Endothelial cell of umbilical vein (primary cell): ENCODE measurements around the gene DSPP. TPM values are rescaled to one million over a fixed set of nuclear protein-coding genes. Genes with fewer than 3 reads are reported as not detected.

Experiments used
- BruUV-seq: library from RNA; stranded (reverse); fragments of 400-500 nt; replicated peaks from 2 replicates; lab custom pipeline; 2021; lab: Mats Ljungman, UMichigan
- CTCF ChIA-PET: fragments of 300-600, 350-600 bp; sonication (Branson Sonifier 250); formaldehyde crosslinking; loops from one replicate; lab custom pipeline; 2021; ENCODE audit warnings: antibody characterized with exemption, inconsistent platforms; lab: Charles Lee
- POLR2A ChIA-PET: fragments of 300-600, 350-600 bp; sonication (Branson Sonifier 250); formaldehyde crosslinking; loops from one replicate; lab custom pipeline; 2021; ENCODE audit warnings: antibody characterized with exemption, inconsistent platforms; lab: Charles Lee
- DNase-seq: peaks from one replicate; pipeline ENCODE4 v3.0.0-alpha.2; 2011; ENCODE audit warnings: low read depth, low spot score
- FAIRE-seq: peaks from 2 replicates; lab custom pipeline; 2011; peaks lifted over from hg19 to GRCh38; lab: Jason Lieb, UNC
- H2AFZ ChIP-seq: 2 replicates; pipeline ENCODE4 v1.6.0; 2012; ENCODE audit warnings: low read depth, low read length, control low read depth, inconsistent platforms
- H3K27ac ChIP-seq: 2 replicates; pipeline ENCODE4 v1.5.1; 2011; ENCODE audit warnings: low read depth, mild to moderate bottlenecking, control low read depth, low read length, moderate library complexity; ENCODE audit not compliant: insufficient read depth
- H3K27me3 ChIP-seq, 2 experiments: 2 replicates each; pipeline versions ENCODE4 v1.6.0 to v1.6.1; 2011; ENCODE audit warnings: low read length in 2 of 2, mixed read lengths in 1 of 2; ENCODE audit not compliant: control insufficient read depth in 2 of 2, insufficient read depth in 2 of 2
- H3K36me3 ChIP-seq, 2 experiments: 2 replicates in 1 of 2; 3 replicates in 1 of 2; pipeline ENCODE4 v1.5.1; 2011; ENCODE audit warnings: low read length in 2 of 2, mild to moderate bottlenecking in 1 of 2, moderate library complexity in 1 of 2; ENCODE audit not compliant: control insufficient read depth in 2 of 2, insufficient read depth in 2 of 2; ENCODE audit errors: extremely low read depth in 1 of 2
- H3K4me1 ChIP-seq: 3 replicates; pipeline ENCODE4 v1.5.1; 2011; ENCODE audit warnings: mild to moderate bottlenecking, low read length; ENCODE audit not compliant: control insufficient read depth, insufficient read depth; ENCODE audit errors: extremely low read depth
- H3K4me2 ChIP-seq: 2 replicates; pipeline ENCODE4 v1.6.1; 2011; ENCODE audit warnings: low read length, control low read depth, mixed read lengths; ENCODE audit not compliant: insufficient read depth
- H3K4me3 ChIP-seq, 3 experiments: fragments of 200-600 bp in 1 of 3; sonication (generic), shearing (Covaris generic) in 1 of 3; replicated peaks in 1 of 3; 2 replicates each; pipeline ENCODE4 v1.5.1; 2011 to 2016; ENCODE audit warnings: control low read depth in 3 of 3, low read length in 3 of 3, mild to moderate bottlenecking in 2 of 3, inconsistent platforms in 1 of 3, low read depth in 1 of 3, moderate library complexity in 1 of 3; ENCODE audit not compliant: insufficient read depth in 1 of 3
- H3K79me2 ChIP-seq: 2 replicates; pipeline ENCODE4 v1.6.0; 2012; ENCODE audit warnings: low read length, inconsistent platforms; ENCODE audit not compliant: control insufficient read depth, insufficient read depth
- H3K9ac ChIP-seq: replicated peaks from 2 replicates; pipeline ENCODE3; 2011; ENCODE audit warnings: low read length, control low read depth; ENCODE audit not compliant: insufficient read depth; ENCODE audit errors: extremely low read depth
- H3K9me1 ChIP-seq: replicated peaks from 3 replicates; pipeline ENCODE4 v1.6.0; 2011; ENCODE audit warnings: mild to moderate bottlenecking, low read length; ENCODE audit not compliant: control insufficient read depth, insufficient read depth; ENCODE audit errors: extremely low read depth
- H3K9me3 ChIP-seq: replicated peaks from 2 replicates; pipeline ENCODE4 v1.5.1; 2012; ENCODE audit warnings: low read length, inconsistent platforms; ENCODE audit not compliant: control insufficient read depth, insufficient read depth
- H4K20me1 ChIP-seq: replicated peaks from 2 replicates; pipeline ENCODE3; 2011; ENCODE audit warnings: mild to moderate bottlenecking, low read length; ENCODE audit not compliant: control insufficient read depth, insufficient read depth; ENCODE audit errors: extremely low read depth
- CTCF ChIP-seq, 2 donors: IDR thresholded peaks; 1 replicate in 1 of 2; 2 replicates in 1 of 2; pipeline ENCODE4 v1.5.1; 2011; ENCODE audit warnings: low read length in 2 of 2, mild to moderate bottlenecking in 2 of 2, moderate library complexity in 2 of 2, control low read depth in 1 of 2, inconsistent platforms in 1 of 2, low read depth in 1 of 2; ENCODE audit not compliant: insufficient read depth in 1 of 2; ENCODE audit errors: extremely low read depth in 1 of 2
- EZH2 ChIP-seq: IDR thresholded peaks from 2 replicates; pipeline ENCODE4 v1.6.1; 2012; ENCODE audit warnings: borderline replicate concordance, low read depth, mild to moderate bottlenecking, moderate library complexity, low read length, inconsistent platforms; ENCODE audit not compliant: severe bottlenecking
- FOS ChIP-seq: IDR thresholded peaks from 2 replicates; pipeline ENCODE4 v1.6.1; 2011; ENCODE audit warnings: mild to moderate bottlenecking, low read length, moderate library complexity, borderline replicate concordance; ENCODE audit not compliant: insufficient read depth
- GATA2 ChIP-seq: IDR thresholded peaks from 2 replicates; pipeline ENCODE4 v1.7.0; 2011; ENCODE audit warnings: low read depth, mild to moderate bottlenecking, moderate library complexity, mixed read lengths, low read length; ENCODE audit not compliant: insufficient read length, insufficient read depth
- JUN ChIP-seq: IDR thresholded peaks from 2 replicates; pipeline ENCODE4 v1.6.1; 2011; ENCODE audit warnings: borderline replicate concordance, low read depth; ENCODE audit not compliant: insufficient read length, insufficient read depth
- MAX ChIP-seq: IDR thresholded peaks from 2 replicates; pipeline ENCODE4 v1.6.1; 2011; ENCODE audit not compliant: insufficient read depth, insufficient read length
- MYC ChIP-seq: IDR thresholded peaks from one replicate; pipeline ENCODE4 v1.6.1; 2011; ENCODE audit warnings: mild to moderate bottlenecking, low read depth, low read length
- POLR2A ChIP-seq: IDR thresholded peaks from 2 replicates; pipeline ENCODE4 v1.6.1; 2012; ENCODE audit warnings: low read depth, mild to moderate bottlenecking, control low read depth, low read length
- POLR2AphosphoS5 ChIP-seq: IDR thresholded peaks from 2 replicates; pipeline ENCODE4 v1.6.1; 2012; ENCODE audit warnings: low read depth, mild to moderate bottlenecking, control low read depth, low read length, moderate library complexity; ENCODE audit not compliant: insufficient read depth
- dilution Hi-C: fragments of 300-500 bp; cut with MboI; formaldehyde crosslinking; loops from one replicate; pipeline ENCODE4 v1.15.0; 2019; ENCODE audit warnings: low sequenced_read_pairs; ENCODE audit not compliant: extremely low pct_ligation_motif_present
- intact Hi-C: fragments of 100-400 bp; cut with micrococcal nuclease; formaldehyde crosslinking; loops from one replicate; pipeline ENCODE4 v1.10.0; 2022
- polyA plus RNA-seq, 4 experiments: library from polyadenylated mRNA; depleted of rRNA in 3 of 4; stranded (reverse) in 3 of 4; unstranded in 1 of 4; fragments of >200 nt; gene quantifications; 2 replicates each; pipeline versions ENCODE4 v1.2.1 to v1.2.3, GENCODE V29; 2011 to 2012; ENCODE audit warnings: missing spikeins in 1 of 4
- total RNA-seq: library from RNA; stranded (reverse); gene quantifications from 2 replicates; pipeline ENCODE4 v1.2.3, GENCODE V29; 2021

DSPP gene
- total and polyA plus RNA-seq, 2 donors (not counting 3 experiments of a cell fraction or from before 2014, with no cell fraction given), result not detected

GRCh38 chr4:87589531-87589930 lies 18.8 kb upstream of the DSPP start:
- Histone ChIP-seq H3K27me3 (no peaks in the 10 kb centered on the region), H3K27ac (no peak overlapping the region), H3K79me2 (no peaks in the 10 kb centered on the region), H3K9me1 (no peaks in the 10 kb centered on the region), H3K9me3 (no peaks in the 10 kb centered on the region), H2AFZ (no peak overlapping the region), H3K4me3 (no peak overlapping the region), H3K36me3 (no peaks in the 10 kb centered on the region), H3K4me2 (no peak overlapping the region), H3K4me1 (no peaks in the 10 kb centered on the region), H4K20me1 (no peaks in the 10 kb centered on the region), H3K9ac (no peak overlapping the region)
- DNase-seq (no peak), FAIRE-seq (no peak)
- ChIA-PET POLR2A (interaction anchor here (0.6 kb wide), 1 partner anchor 360 kb away, joined by 5 read pairs; no protein-coding TSS in a partner anchor), CTCF (no interaction called here)
- dilution Hi-C loops, result no loop called here
- intact Hi-C loops, result no loop called here
- no peak for TF ChIP-seq EZH2
- BruUV-seq, result no TSS peak

GRCh38 chr4:87592124-87592523 lies 16.2 kb upstream of the DSPP start:
- no peak overlapping the region for H3K27ac ChIP-seq
- no peaks in the 10 kb centered on the region for H3K9me1 ChIP-seq
- CTCF ChIA-PET, result no interaction called here
- H4K20me1 ChIP-seq, result no peaks in the 10 kb centered on the region
- H2AFZ ChIP-seq, result no peak overlapping the region
- DNase-seq (no peak), FAIRE-seq (no peak)
- no peak overlapping the region for H3K4me2 ChIP-seq
- no peaks in the 10 kb centered on the region for H3K4me1 ChIP-seq
- H3K27me3 ChIP-seq, result no peaks in the 10 kb centered on the region
- no TSS peak for BruUV-seq
- no peaks in the 10 kb centered on the region for H3K79me2 ChIP-seq
- intact Hi-C loops (no loop called here), dilution Hi-C loops (no loop called here)
- no peaks in the 10 kb centered on the region for H3K36me3 ChIP-seq
- H3K9ac ChIP-seq, result no peak overlapping the region
- H3K4me3 ChIP-seq, result no peak overlapping the region
- TF ChIP-seq FOS, result no peak
- TF ChIP-seq EZH2, result no peak
- no peak for TF ChIP-seq CTCF (IDR thresholded peaks at IDR 0.05; ENCODE audit: extremely low read depth in 1 of 2, insufficient read depth in 1 of 2, low read depth in 1 of 2, low read length in 2 of 2)
- no peak for TF ChIP-seq MYC
- TF ChIP-seq JUN, result no peak
- TF ChIP-seq POLR2A, result no peak
- TF ChIP-seq GATA2, result no peak
- TF ChIP-seq MAX, result no peak
- TF ChIP-seq POLR2AphosphoS5, result no peak
- POLR2A ChIA-PET, result no interaction called here
- H3K9me3 ChIP-seq, result no peaks in the 10 kb centered on the region
